B cell (primary cell): ENCODE data around the gene CLDN20. TPM values are rescaled to one million over a fixed set of nuclear protein-coding genes. Genes with fewer than 3 reads are reported as not detected.

ENCODE experiments used
- ATAC-seq: fragments of 200-7000 bp; cut with Tn5 transposase; one replicate; pipeline ENCODE4 v1.10.0; 2021; ENCODE audit warnings: low read depth, mild to moderate bottlenecking, moderate number of reproducible peaks, moderate library complexity
- CTCF ChIA-PET: fragments of 350-600 bp; sonication (Branson Sonifier 250); formaldehyde crosslinking; loops from one replicate; lab custom pipeline; 2021; ENCODE audit warnings: antibody characterized with exemption, inconsistent platforms; lab: Charles Lee
- POLR2A ChIA-PET: fragments of 350-600 bp; sonication (Branson Sonifier 250); formaldehyde crosslinking; loops from one replicate; lab custom pipeline; 2021; ENCODE audit warnings: antibody characterized with exemption; lab: Charles Lee
- DNase-seq: peaks from one replicate; pipeline ENCODE4 v3.0.0; 2013
- H2AFZ ChIP-seq: 2 replicates; pipeline ENCODE4 v1.6.1; 2012; ENCODE audit warnings: mild to moderate bottlenecking, low read depth, low read length; ENCODE audit not compliant: insufficient read depth, poor library complexity, severe bottlenecking
- H3K27ac ChIP-seq, 2 donors: 1 replicate in 1 of 2; 2 replicates in 1 of 2; pipeline ENCODE4 v1.5.1; 2012 to 2013; ENCODE audit warnings: low read length in 2 of 2, mild to moderate bottlenecking in 2 of 2, moderate library complexity in 1 of 2
- H3K27me3 ChIP-seq, 4 experiments: fragments of 200-600 bp in 1 of 4; sonication (generic) in 1 of 4; replicated peaks in 1 of 4; 1 replicate in 2 of 4; 2 replicates in 2 of 4; pipeline versions ENCODE4 v1.6.1 to v1.7.0; 2013 to 2016; ENCODE audit warnings: low read length in 3 of 4, mild to moderate bottlenecking in 2 of 4, mixed read lengths in 1 of 4, moderate library complexity in 1 of 4; ENCODE audit not compliant: insufficient read depth in 4 of 4, control insufficient read depth in 3 of 4; ENCODE audit errors: control extremely low read depth in 1 of 4
- H3K36me3 ChIP-seq, 2 experiments: replicated peaks in 1 of 2; 1 replicate in 1 of 2; 2 replicates in 1 of 2; pipeline versions ENCODE4 v1.6.1 to v1.7.1; 2013; ENCODE audit warnings: low read length in 1 of 2; ENCODE audit not compliant: insufficient read depth in 2 of 2, control insufficient read depth in 1 of 2; ENCODE audit errors: control extremely low read depth in 1 of 2, extremely low read depth in 1 of 2
- H3K4me1 ChIP-seq, 2 donors: fragments of 200-600 bp in 1 of 2; sonication (generic) in 1 of 2; 1 replicate in 1 of 2; 2 replicates in 1 of 2; pipeline versions ENCODE4 v1.5.1 to v1.6.1; 2013 to 2017; ENCODE audit warnings: low read length in 2 of 2; ENCODE audit not compliant: control insufficient read depth in 2 of 2, insufficient read depth in 2 of 2
- H3K4me2 ChIP-seq: replicated peaks from 2 replicates; pipeline ENCODE3; 2012; ENCODE audit warnings: mild to moderate bottlenecking, low read depth, low read length; ENCODE audit not compliant: poor library complexity, severe bottlenecking
- H3K4me3 ChIP-seq, 5 experiments: fragments of 200-600 bp in 1 of 5; sonication (generic) in 1 of 5; 1 replicate in 3 of 5; 2 replicates in 2 of 5; pipeline versions ENCODE4 v1.5.1 to v1.7.0; 2011 to 2016; ENCODE audit warnings: low read length in 4 of 5, mild to moderate bottlenecking in 4 of 5, low read depth in 2 of 5, control low read depth in 1 of 5, moderate library complexity in 1 of 5; ENCODE audit not compliant: insufficient read depth in 1 of 5; ENCODE audit errors: control extremely low read depth in 1 of 5, extremely low read depth in 1 of 5
- H3K79me2 ChIP-seq: fragments of 200-600 bp; sonication (generic); one replicate; pipeline ENCODE4 v1.6.0; 2016; ENCODE audit warnings: low read length; ENCODE audit not compliant: control insufficient read depth, insufficient read depth
- H3K9ac ChIP-seq: fragments of 200-600 bp; sonication (generic); 2 replicates; pipeline ENCODE4 v1.6.1; 2017; ENCODE audit warnings: mild to moderate bottlenecking, low read length, moderate library complexity
- H3K9me3 ChIP-seq, 3 donors: one replicate each; pipeline versions ENCODE4 v1.6.1 to v1.7.1; 2013; ENCODE audit warnings: low read length in 2 of 3; ENCODE audit not compliant: control insufficient read depth in 2 of 3, insufficient read depth in 1 of 3; ENCODE audit errors: control extremely low read depth in 1 of 3
- H4K20me1 ChIP-seq: 2 replicates; pipeline ENCODE4 v1.6.0; 2012; ENCODE audit warnings: mild to moderate bottlenecking, low read length; ENCODE audit not compliant: insufficient read depth, control insufficient read depth, poor library complexity, severe bottlenecking
- H3K27ac Mint-ChIP-seq: one replicate; pipeline ENCODE4 v1.8.0; 2021; ENCODE audit warnings: mixed read lengths
- H3K27me3 Mint-ChIP-seq: one replicate; pipeline ENCODE4 v1.8.0; 2021; ENCODE audit warnings: mixed read lengths
- H3K4me1 Mint-ChIP-seq: one replicate; pipeline ENCODE4 v1.8.0; 2021; ENCODE audit warnings: mixed read lengths
- H3K4me3 Mint-ChIP-seq: one replicate; pipeline ENCODE4 v1.8.0; 2021; ENCODE audit warnings: mixed read lengths
- H3K9me3 Mint-ChIP-seq: one replicate; pipeline ENCODE4 v1.8.0; 2022; ENCODE audit warnings: mixed read lengths; ENCODE audit not compliant: insufficient read depth
- EZH2 ChIP-seq: IDR thresholded peaks from 2 replicates; pipeline ENCODE4 v1.6.1; 2012; ENCODE audit warnings: borderline replicate concordance, low read depth, mild to moderate bottlenecking, moderate library complexity, low read length; ENCODE audit not compliant: insufficient read depth, poor library complexity, severe bottlenecking
- WGBS: methylation state at CpG from one replicate; pipeline ENCODE4 v1.1.5; 2013; ENCODE audit warnings: missing lambda C conversion rate; ENCODE audit not compliant: insufficient coverage; 5-methylcytosine and 5-hydroxymethylcytosine counted together
- intact Hi-C: fragments of 100-400 bp; cut with micrococcal nuclease; formaldehyde crosslinking; loops from one replicate; pipeline ENCODE4 v1.10.0; 2022
- polyA plus RNA-seq: library from polyadenylated mRNA; depleted of rRNA; stranded (reverse); fragments of >200 nt; gene quantifications from 2 replicates; pipeline ENCODE4 v1.2.3, GENCODE V29; 2012
- total RNA-seq, 2 donors: library from RNA; stranded (reverse); fragments of 120-200 nt in 1 of 2; gene quantifications; 1 replicate in 1 of 2; 2 replicates in 1 of 2; pipeline versions ENCODE4 v1.2.3 to v1.2.4, GENCODE V29; 2013 to 2022
- TF ChIP-seq, protein P1 (sequence below): fragments of 200-600 bp; IDR thresholded peaks from one replicate; pipeline ENCODE4 v1.8.0; 2022; ENCODE audit warnings: antibody characterized with exemption, mild to moderate bottlenecking

CLDN20 gene
- total and polyA plus RNA-seq, 2 donors (not counting 1 experiment from before 2014, with no cell fraction given), result not detected

DNA sequence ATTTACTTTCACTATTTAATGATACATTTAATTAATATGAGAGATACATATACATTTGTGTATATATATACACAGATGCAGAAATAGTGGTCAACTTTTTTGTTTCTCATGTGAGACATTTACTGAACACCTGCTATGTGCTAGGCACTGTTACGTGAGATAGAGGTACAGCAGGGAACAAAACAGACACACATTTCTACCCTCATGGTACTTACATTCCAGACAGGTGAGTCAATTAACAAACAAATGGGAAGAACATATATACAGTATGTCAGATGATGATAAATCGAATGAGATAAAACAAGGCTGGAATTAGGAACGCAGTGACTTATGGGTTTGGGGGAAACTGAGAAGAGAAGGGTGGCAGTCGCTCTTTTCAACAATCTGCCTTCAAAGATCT lies 45.3 kb downstream of the CLDN20 start:
- WGBS, result no CpG with 5 or more reads among the region's 4 CpGs
- Histone ChIP-seq H2AFZ (no peak overlapping the region), H3K4me3 (no peak overlapping the region), H3K79me2 (peaks cover 10% of the 10 kb centered on the region), H3K9me3 (no peaks in the 10 kb centered on the region), H3K36me3 (peaks cover 8 to 17% of the 10 kb centered on the region in 2 experiments), H3K4me2 (no peak overlapping the region), H3K27ac (no peak overlapping the region), H3K4me1 (peaks cover 0 to 4% of the 10 kb centered on the region in 2 donors), H4K20me1 (no peaks in the 10 kb centered on the region), H3K27me3 (no peaks in the 10 kb centered on the region), H3K9ac (no peak overlapping the region)
- Mint-ChIP-seq H3K9me3 (no peaks in the 10 kb centered on the region), H3K27me3 (no peaks in the 10 kb centered on the region), H3K4me3 (no peak overlapping the region), H3K27ac (no peak overlapping the region), H3K4me1 (peaks cover 30% of the 10 kb centered on the region)
- TF ChIP-seq EZH2, result no peak
- TF ChIP-seq, protein P1, sequence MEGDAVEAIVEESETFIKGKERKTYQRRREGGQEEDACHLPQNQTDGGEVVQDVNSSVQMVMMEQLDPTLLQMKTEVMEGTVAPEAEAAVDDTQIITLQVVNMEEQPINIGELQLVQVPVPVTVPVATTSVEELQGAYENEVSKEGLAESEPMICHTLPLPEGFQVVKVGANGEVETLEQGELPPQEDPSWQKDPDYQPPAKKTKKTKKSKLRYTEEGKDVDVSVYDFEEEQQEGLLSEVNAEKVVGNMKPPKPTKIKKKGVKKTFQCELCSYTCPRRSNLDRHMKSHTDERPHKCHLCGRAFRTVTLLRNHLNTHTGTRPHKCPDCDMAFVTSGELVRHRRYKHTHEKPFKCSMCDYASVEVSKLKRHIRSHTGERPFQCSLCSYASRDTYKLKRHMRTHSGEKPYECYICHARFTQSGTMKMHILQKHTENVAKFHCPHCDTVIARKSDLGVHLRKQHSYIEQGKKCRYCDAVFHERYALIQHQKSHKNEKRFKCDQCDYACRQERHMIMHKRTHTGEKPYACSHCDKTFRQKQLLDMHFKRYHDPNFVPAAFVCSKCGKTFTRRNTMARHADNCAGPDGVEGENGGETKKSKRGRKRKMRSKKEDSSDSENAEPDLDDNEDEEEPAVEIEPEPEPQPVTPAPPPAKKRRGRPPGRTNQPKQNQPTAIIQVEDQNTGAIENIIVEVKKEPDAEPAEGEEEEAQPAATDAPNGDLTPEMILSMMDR, result no peak
- DNase-seq (no peak), ATAC-seq (no peak)
- CTCF ChIA-PET, result no interaction called here
- POLR2A ChIA-PET, result no interaction called here
- intact Hi-C loops, result no loop called here

DNA sequence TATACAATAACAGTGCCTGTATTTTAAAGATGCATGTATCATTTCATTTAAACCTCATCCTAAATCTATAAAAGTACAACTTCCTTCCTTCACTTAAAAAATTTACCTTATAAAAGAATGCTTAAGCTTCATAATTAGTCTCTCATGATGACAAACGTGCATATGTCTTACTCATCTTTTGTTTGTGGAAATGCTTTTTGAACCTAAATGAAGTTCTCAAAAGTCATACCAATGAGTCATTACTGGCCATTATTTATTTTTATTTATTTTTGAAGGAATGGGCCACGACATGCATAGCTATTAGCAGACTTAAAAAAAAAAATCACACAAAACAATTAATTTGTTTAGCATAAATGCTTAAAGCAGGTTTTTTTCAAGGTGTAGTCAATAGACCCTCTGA lies 46.8 kb downstream of the CLDN20 start:
- H3K27ac Mint-ChIP-seq, result no peak overlapping the region
- Histone ChIP-seq H2AFZ (no peak overlapping the region), H4K20me1 (no peaks in the 10 kb centered on the region), H3K9ac (no peak overlapping the region), H3K79me2 (peaks cover 10% of the 10 kb centered on the region), H3K27ac (no peak overlapping the region), H3K27me3 (no peaks in the 10 kb centered on the region), H3K36me3 (peaks cover 8 to 11% of the 10 kb centered on the region in 2 experiments), H3K4me2 (no peak overlapping the region), H3K4me3 (no peak overlapping the region), H3K4me1 (peaks cover 4% of the 10 kb centered on the region in 2 donors), H3K9me3 (no peaks in the 10 kb centered on the region)
- H3K4me3 Mint-ChIP-seq, result no peak overlapping the region
- H3K9me3 Mint-ChIP-seq, result no peaks in the 10 kb centered on the region
- WGBS, result no CpG with 5 or more reads among the region's 2 CpGs
- DNase-seq (no peak), ATAC-seq (no peak)
- H3K4me1 Mint-ChIP-seq, result peaks cover 42% of the 10 kb centered on the region
- TF ChIP-seq, protein P1, result no peak
- no peak for TF ChIP-seq EZH2
- intact Hi-C loops, result loop anchor here (5.0 kb wide), 2 partner anchors 628 to 1962 kb away; no protein-coding TSS in a partner anchor
- CTCF ChIA-PET, result interaction anchor here (1.2 kb wide), 2 partner anchors 132 to 635 kb away, joined by 3 to 4 read pairs; no protein-coding TSS in a partner anchor
- POLR2A ChIA-PET, result no interaction called here
- no peaks in the 10 kb centered on the region for H3K27me3 Mint-ChIP-seq
